Spinal cord (tissue), 10 donors: ENCODE results near the gene ZPBP. TPM values are rescaled to one million over a fixed set of nuclear protein-coding genes. Genes with fewer than 3 reads are reported as not detected.
A peak's percentile ranks its signal among the peaks of the same experiment; 100 is the strongest.

Experiments used
- DNase-seq, 6 donors: peaks; one replicate each; pipeline versions ENCODE4 v3.0.0 to v3.0.0-alpha.2; 2013 to 2015; ENCODE audit warnings: low spot score in 6 of 6, low read depth in 4 of 6
- H3K27ac ChIP-seq: one replicate; pipeline ENCODE4 v1.5.1; 2013; ENCODE audit warnings: low read depth, low read length, control low read depth
- H3K27me3 ChIP-seq: one replicate; pipeline ENCODE4 v1.6.1; 2013; ENCODE audit warnings: low read length; ENCODE audit not compliant: control insufficient read depth, insufficient read depth
- H3K36me3 ChIP-seq: one replicate; pipeline ENCODE4 v1.6.1; 2013; ENCODE audit warnings: low read length; ENCODE audit not compliant: control insufficient read depth, insufficient read depth
- H3K4me1 ChIP-seq: one replicate; pipeline ENCODE4 v1.6.1; 2013; ENCODE audit warnings: low read length; ENCODE audit not compliant: control insufficient read depth, insufficient read depth
- H3K4me3 ChIP-seq: one replicate; pipeline ENCODE4 v1.5.1; 2013; ENCODE audit warnings: low read depth, low read length, control low read depth
- H3K9me3 ChIP-seq: one replicate; pipeline ENCODE4 v1.6.1; 2013; ENCODE audit warnings: low read length; ENCODE audit not compliant: control insufficient read depth, insufficient read depth
- WGBS: methylation state at CpG from one replicate; pipeline ENCODE4 v1.1.5; 2013; ENCODE audit warnings: missing lambda C conversion rate; ENCODE audit not compliant: insufficient coverage; 5-methylcytosine and 5-hydroxymethylcytosine counted together
- polyA plus RNA-seq, 2 donors: library from polyadenylated mRNA; unstranded; fragments of 120-200 nt; gene quantifications; one replicate each; pipeline ENCODE4 v1.2.1, GENCODE V29; 2013; ENCODE audit not compliant: insufficient read length in 2 of 2
- total RNA-seq, 2 donors: library from RNA; depleted of rRNA in 1 of 2; stranded (reverse); fragments of 120-200 nt in 1 of 2; fragments of >200 nt in 1 of 2; gene quantifications; one replicate each; pipeline versions ENCODE4 v1.2.3 to v1.2.4, GENCODE V29; 2013 to 2014
- donor health status: healthy.

Gene ZPBP
- total and polyA plus RNA-seq, 4 donors = 0.38 to 0.45 TPM; not detected in 2

DNA sequence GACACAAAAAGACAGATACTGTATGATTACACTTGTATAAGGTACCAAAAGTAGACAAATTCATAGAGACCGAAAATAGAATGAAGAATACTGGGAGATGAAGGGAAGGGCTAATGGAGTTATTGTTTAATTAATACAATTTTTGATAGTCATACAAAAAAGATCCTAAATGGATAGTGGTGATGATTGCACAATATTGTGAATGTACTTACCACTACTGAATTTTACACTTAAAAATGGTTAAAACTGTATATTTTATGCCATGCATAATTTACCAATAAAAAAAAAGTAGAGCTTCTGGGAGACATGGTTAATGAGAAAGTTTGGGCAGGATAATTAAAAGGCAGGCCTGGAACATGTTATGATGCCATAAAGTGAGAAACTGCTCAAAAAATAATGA, 119.0 kb downstream of the ZPBP start:
- H3K4me3 ChIP-seq = no peak overlapping the region
- H3K9me3 ChIP-seq = no peaks in the 10 kb centered on the region
- WGBS = no CpG with 5 or more reads among the region's 1 CpG
- H3K27me3 ChIP-seq = no peaks in the 10 kb centered on the region
- DNase-seq = no peak
- H3K4me1 ChIP-seq = no peaks in the 10 kb centered on the region
- H3K36me3 ChIP-seq = no peaks in the 10 kb centered on the region
- no peak overlapping the region for H3K27ac ChIP-seq

DNA sequence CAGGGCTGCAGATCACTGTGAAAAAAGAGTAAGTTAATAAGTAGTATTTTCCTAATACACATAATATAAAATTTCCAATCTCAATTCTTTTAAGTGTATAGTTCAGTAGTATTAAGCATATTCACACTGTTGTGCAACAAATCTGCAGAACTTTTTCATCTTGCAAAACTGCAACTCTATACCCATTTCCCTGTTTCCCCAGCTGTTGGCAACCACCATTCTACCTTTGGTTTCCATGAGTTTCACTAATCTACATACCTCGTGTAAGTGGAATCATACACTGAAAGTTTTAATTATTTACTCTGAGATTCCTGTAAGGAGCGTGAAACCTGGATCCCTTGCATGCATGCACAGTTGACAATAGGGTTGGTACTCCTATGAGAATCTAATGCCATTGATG, 155.4 kb downstream of the ZPBP start:
- no peak for DNase-seq
- Histone ChIP-seq H3K4me3 (no peak overlapping the region), H3K9me3 (peaks cover 1% of the 10 kb centered on the region), H3K4me1 (no peaks in the 10 kb centered on the region), H3K27me3 (no peaks in the 10 kb centered on the region), H3K36me3 (no peaks in the 10 kb centered on the region), H3K27ac (no peak overlapping the region)
- 100% methylated on average over 1 of the region's 2 CpGs for WGBS

DNA sequence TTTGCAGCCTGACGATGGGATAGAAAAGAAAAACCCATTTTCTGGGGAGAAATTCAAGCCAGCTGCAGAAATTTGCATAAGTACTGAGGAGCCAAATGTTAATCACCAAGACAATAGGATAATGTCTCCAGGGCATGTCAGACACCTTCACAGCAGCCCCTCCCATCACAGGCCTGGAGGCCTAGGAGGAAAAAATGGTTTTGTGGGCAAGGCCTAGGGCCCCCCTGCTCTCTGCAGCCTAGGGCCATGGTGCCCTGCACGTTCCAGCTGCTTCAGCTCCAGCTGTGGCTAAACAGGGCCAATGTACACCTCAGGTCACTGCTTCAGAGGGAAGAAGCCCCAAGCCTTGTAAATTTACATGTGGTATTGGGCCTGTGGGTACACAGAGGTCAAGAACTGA, 161.4 kb downstream of the ZPBP start:
- no peaks in the 10 kb centered on the region for H3K27me3 ChIP-seq
- no peaks in the 10 kb centered on the region for H3K36me3 ChIP-seq
- peaks cover 6% of the 10 kb centered on the region for H3K9me3 ChIP-seq
- WGBS = 93% methylated on average over 2 of the region's 2 CpGs
- H3K4me3 ChIP-seq = no peak overlapping the region
- no peak overlapping the region for H3K27ac ChIP-seq
- DNase-seq = no peak
- H3K4me1 ChIP-seq = no peaks in the 10 kb centered on the region

DNA sequence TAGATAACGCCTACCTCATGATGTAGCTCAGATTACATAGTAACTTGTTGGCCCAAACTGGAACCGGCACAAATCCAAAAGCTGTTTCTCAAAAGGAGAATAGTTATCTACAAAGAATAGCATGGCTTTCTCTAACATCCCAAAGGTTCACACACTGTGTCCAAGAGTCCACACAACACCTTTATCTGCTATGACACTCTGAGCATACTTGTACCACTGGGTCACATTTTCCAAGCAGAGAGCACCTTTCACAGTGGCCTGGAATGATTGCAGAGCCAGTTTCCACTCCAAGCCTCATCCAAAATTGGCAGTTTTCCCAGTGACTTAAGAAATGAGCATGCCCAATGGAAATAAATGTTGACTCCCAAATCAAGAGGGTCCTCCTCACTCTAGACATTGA, 164.3 kb downstream of the ZPBP start:
- H3K4me1 ChIP-seq = no peaks in the 10 kb centered on the region
- DNase-seq = no peak
- H3K36me3 ChIP-seq = no peaks in the 10 kb centered on the region
- WGBS = 90% methylated on average over 2 of the region's 2 CpGs
- H3K27ac ChIP-seq = no peak overlapping the region
- no peaks in the 10 kb centered on the region for H3K27me3 ChIP-seq
- no peak overlapping the region for H3K4me3 ChIP-seq
- H3K9me3 ChIP-seq = peaks cover 6% of the 10 kb centered on the region

DNA sequence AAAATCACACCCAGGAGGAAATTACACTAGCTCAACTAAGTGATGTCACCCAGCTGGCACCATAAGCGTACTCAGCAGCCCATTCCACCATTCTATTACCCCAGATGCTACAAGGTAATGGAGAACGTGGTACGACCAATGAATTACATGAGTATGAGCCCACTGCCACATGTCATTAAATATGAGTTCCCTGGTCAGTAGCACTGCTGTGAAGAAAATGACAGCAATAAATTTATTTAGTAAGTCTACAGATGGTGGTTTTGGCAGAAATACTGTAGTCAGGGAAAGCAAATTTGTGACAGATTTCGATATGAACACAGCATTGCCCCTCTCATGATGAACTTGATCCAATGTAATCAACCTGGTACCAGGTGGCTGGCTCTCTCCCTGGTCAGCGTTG, 165.4 kb downstream of the ZPBP start:
- WGBS = 79% methylated on average over 2 of the region's 5 CpGs

DNA sequence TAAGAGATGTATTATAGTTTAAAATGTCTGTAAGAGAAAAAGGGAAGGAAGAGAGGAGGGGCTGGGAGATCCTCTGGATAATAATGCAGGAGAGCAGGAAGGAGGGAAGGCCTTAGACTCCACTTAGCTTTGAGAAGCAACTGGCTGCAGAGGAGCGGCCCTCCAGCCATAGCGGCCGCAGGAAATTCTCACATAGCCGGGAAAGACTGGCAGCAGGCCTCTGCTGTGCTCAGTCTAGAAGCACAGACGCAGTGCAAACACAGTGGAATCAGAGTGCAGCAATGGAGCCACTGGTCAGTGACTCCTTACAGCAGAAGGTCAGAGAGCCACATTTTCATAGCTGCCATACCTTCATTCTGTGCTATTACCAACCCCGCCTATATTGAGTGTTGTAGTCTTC, 166.3 kb downstream of the ZPBP start:
- DNase-seq = no peak
- Histone ChIP-seq H3K27me3 (no peaks in the 10 kb centered on the region), H3K4me3 (no peak overlapping the region), H3K9me3 (peaks cover 1% of the 10 kb centered on the region), H3K36me3 (no peaks in the 10 kb centered on the region), H3K27ac (no peak overlapping the region), H3K4me1 (no peaks in the 10 kb centered on the region)
- WGBS = 91% methylated on average over 5 of the region's 6 CpGs

More for the DNA sequence above, 165.4 kb downstream of the ZPBP start:
- no peak overlapping the region for H3K27ac ChIP-seq
- H3K4me3 ChIP-seq = no peak overlapping the region
- peaks cover 6% of the 10 kb centered on the region for H3K9me3 ChIP-seq
- no peaks in the 10 kb centered on the region for H3K4me1 ChIP-seq
- H3K36me3 ChIP-seq = no peaks in the 10 kb centered on the region
- H3K27me3 ChIP-seq = no peaks in the 10 kb centered on the region
- DNase-seq = peak in 2 of 6 donors; percentile 14 to 62

DNA sequence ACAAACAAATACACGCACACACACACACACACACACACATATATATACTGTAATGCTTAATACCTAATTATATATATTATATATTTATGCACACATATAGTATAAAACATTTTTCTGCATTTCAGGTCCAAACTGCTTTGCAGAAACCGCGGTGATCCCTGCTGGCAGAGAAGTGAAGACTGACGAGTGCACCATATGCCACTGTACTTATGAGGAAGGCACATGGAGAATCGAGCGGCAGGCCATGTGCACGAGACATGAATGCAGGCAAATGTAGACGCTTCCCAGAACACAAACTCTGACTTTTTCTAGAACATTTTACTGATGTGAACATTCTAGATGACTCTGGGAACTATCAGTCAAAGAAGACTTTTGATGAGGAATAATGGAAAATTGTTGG, 181.1 kb downstream of the ZPBP start:
- Histone ChIP-seq H3K4me1 (no peaks in the 10 kb centered on the region), H3K27ac (no peak overlapping the region), H3K27me3 (no peaks in the 10 kb centered on the region), H3K4me3 (no peak overlapping the region), H3K36me3 (no peaks in the 10 kb centered on the region), H3K9me3 (no peaks in the 10 kb centered on the region)
- peak in 2 of 6 donors; percentile 37 to 80 for DNase-seq
- 90% methylated on average over 3 of the region's 8 CpGs for WGBS

DNA sequence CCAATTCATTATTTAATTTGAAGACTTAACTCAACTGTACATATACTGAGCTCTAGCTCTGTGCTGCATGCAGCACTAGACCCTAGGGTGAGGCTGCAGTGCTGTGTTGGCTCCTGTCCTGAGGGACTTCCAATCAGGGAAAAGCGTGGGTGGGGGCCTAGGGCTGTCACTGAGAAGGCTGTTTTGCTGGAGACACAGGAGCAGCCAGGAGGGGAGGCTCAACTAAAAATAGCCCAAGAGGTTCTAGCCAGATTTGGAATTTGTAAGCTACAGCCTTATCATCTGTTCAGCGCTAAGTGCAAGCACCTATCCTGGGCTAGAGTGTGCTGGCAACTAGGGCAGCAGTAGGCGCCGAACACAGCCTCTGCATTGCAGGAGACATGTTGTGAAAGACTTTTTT, 198.5 kb downstream of the ZPBP start:
- Histone ChIP-seq H3K36me3 (no peaks in the 10 kb centered on the region), H3K27ac (no peak overlapping the region), H3K4me3 (no peak overlapping the region), H3K4me1 (no peaks in the 10 kb centered on the region), H3K9me3 (no peaks in the 10 kb centered on the region), H3K27me3 (no peaks in the 10 kb centered on the region)
- 87% methylated on average over 4 of the region's 4 CpGs for WGBS
- no peak for DNase-seq

DNA sequence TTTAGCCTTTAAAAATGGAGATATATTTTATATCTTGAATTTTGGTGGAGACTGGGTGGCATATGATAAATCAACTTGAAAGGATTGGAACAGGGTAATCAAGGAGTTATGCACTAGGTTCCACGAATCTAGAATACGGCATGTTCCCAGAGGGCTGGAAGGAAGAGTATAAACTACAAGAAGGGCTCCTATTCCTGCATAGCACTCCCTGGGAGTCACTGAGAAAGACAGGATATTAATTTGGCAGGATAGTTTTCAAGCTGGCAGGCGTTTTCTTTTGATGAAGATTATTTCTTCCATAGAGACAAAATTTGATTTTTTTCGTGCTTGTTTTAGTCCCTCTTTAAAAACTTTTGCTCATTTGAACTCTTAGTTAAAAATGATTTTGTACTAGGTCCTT, 199.9 kb downstream of the ZPBP start:
- Histone ChIP-seq H3K36me3 (no peaks in the 10 kb centered on the region), H3K4me3 (no peak overlapping the region), H3K9me3 (no peaks in the 10 kb centered on the region), H3K4me1 (no peaks in the 10 kb centered on the region), H3K27ac (no peak overlapping the region), H3K27me3 (no peaks in the 10 kb centered on the region)
- DNase-seq = no peak
- WGBS = 74% methylated on average over 2 of the region's 4 CpGs

DNA sequence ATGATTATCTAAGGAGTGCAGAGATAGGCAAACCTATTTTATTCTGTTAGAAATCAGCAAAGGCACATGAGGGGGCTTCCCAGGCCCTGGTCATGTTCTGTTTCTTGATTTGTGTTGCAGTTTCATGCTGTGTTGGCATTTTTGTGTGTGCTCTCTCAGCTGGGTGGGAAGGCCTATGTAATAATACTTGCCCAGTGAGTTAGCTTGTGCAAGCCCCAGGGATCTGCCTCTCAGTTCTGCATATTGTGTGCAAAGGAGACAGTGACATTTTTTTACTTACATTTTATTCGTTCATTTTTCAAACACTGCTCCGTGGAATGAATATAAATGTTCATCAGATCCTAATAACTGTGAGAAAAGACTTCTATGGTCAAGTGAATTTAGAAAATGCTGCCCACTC, 200.6 kb downstream of the ZPBP start:
- H3K4me1 ChIP-seq = no peaks in the 10 kb centered on the region
- no peaks in the 10 kb centered on the region for H3K36me3 ChIP-seq
- no CpG with 5 or more reads among the region's 2 CpGs for WGBS
- H3K4me3 ChIP-seq = no peak overlapping the region
- peak in 2 of 6 donors; percentile 20 to 54 for DNase-seq
- H3K9me3 ChIP-seq = no peaks in the 10 kb centered on the region
- H3K27ac ChIP-seq = no peak overlapping the region
- no peaks in the 10 kb centered on the region for H3K27me3 ChIP-seq
